Right lobe of liver (tissue), 6 donors: Measurements from ENCODE around the gene TH. TPM values are rescaled to one million over a fixed set of nuclear protein-coding genes. Genes with fewer than 3 reads are reported as not detected.

Experiments
- ATAC-seq, 4 donors: fragments of 200-7000 bp; cut with Tn5 transposase; one replicate each; pipeline ENCODE4 v1.9.1; 2020; ENCODE audit warnings: mild to moderate bottlenecking in 4 of 4, moderate library complexity in 4 of 4
- DNase-seq, 3 donors: peaks; one replicate each; pipeline ENCODE4 v3.0.0-alpha.2; 2020
- H3K27ac ChIP-seq, 3 donors: fragments of 200-600 bp; one replicate each; pipeline ENCODE4 v1.8.0; 2022
- H3K27me3 ChIP-seq, 2 donors: fragments of 200-600 bp; one replicate each; pipeline ENCODE4 v1.8.0; 2022
- H3K36me3 ChIP-seq, 4 donors: fragments of 200-600 bp; sonication (generic) in 1 of 4; one replicate each; pipeline versions ENCODE4 v1.5.1 to v1.8.0; 2017 to 2022; ENCODE audit warnings: control low read depth in 1 of 4
- H3K4me1 ChIP-seq, 4 donors: fragments of 200-600 bp; sonication (generic) in 1 of 4; one replicate each; pipeline versions ENCODE4 v1.5.1 to v1.8.0; 2017 to 2022; ENCODE audit warnings: control low read depth in 1 of 4
- H3K4me3 ChIP-seq, 3 donors: fragments of 200-600 bp; one replicate each; pipeline ENCODE4 v1.8.0; 2022
- H3K9me3 ChIP-seq, 4 donors: fragments of 200-600 bp; sonication (generic) in 1 of 4; one replicate each; pipeline versions ENCODE4 v1.5.1 to v1.8.0; 2017 to 2022; ENCODE audit warnings: control low read depth in 1 of 4
- POLR2A ChIP-seq: fragments of 450-650 bp; IDR thresholded peaks from one replicate; pipeline ENCODE4 v1.6.1; 2017; ENCODE audit warnings: antibody characterized with exemption, mild to moderate bottlenecking
- WGBS: methylation state at CpG from one replicate; pipeline ENCODE4 v1.1.6; 2018; ENCODE audit warnings: low coverage, low lambda C conversion rate; ENCODE audit not compliant: insufficient coverage; ENCODE audit errors: missing lambda C conversion rate; 5-methylcytosine and 5-hydroxymethylcytosine counted together
- intact Hi-C, 2 donors: fragments of 100-400 bp; cut with DNase I; formaldehyde crosslinking; loops; one replicate each; pipeline versions ENCODE4 v1.11.2 to v1.14.1; 2022
- long read RNA-seq: library from polyadenylated mRNA; unstranded; transcript quantifications from one replicate; pipeline ENCODE4 v2.0.0, GENCODE V29; 2019
- total RNA-seq, 6 experiments: library from RNA; depleted of rRNA in 2 of 6; stranded (reverse); fragments of >200 nt in 2 of 6; fragmentation: NEBNext Ultra II Directional in 3 of 6; extraction: Animal tissue kit (Norgen Biotek cat#: 25700) in 3 of 6; gene quantifications; one replicate each; pipeline versions ENCODE4 v1.1.0 to v1.2.4, GENCODE V29; 2016 to 2023
- TF ChIP-seq, protein P1 (sequence below), 4 donors: fragments of 200-600 bp in 3 of 4; fragments of 450-650 bp in 1 of 4; IDR thresholded peaks; one replicate each; pipeline versions ENCODE4 v1.5.1 to v1.8.0; 2016 to 2022; ENCODE audit warnings: antibody characterized with exemption in 4 of 4, mild to moderate bottlenecking in 2 of 4
- donor health status: DM: no; HTN: yes; CAD: no.
- donor health status: DM: no; HTN: no; CAD: no.
- donor health status: DM: no; HTN: no; CAD: no.
- donor health status: DM: no; HTN: yes; CAD: no.
- donor health status: DM: no; HTN: yes; CAD: no.

TH gene
- under 1 TPM in 2 of 6 experiments, not detected in 4; 0.51 to 0.64 TPM for total RNA-seq
- long read RNA-seq, partial matches to known transcripts = 0 of 1 reads
- long read RNA-seq, other reads (novel, unspliced or antisense) = 1 of 1 reads

DNA sequence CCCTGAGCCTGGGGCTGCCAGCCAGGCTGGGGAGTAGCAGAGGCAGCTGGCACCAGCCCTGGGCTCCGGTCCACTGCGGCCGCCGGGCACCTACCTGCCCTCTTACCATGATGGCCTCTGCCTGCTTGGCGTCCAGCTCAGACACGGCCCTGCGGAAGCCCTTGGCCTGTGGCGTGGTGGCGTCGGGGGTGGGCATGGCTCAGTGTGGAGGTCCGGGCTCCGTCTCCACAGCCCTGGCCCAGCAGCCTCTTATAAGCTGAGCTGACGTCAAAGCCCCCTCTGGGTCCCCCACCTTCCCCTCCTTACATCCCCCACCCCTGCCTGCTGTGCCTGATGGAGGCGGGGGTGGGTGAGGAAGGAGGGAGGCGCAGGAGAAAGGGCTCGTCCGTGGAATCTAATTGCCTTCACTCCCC is at the start of gene TH:
Gene TH (minus strand): TSS at position 225 of the 413 bp plus-strand sequence. CDS start 29 bp downstream, at position 196.
- DNase-seq (no peak), ATAC-seq (peak in 3 of 4 donors; percentile 6 to 40 (median 39))
- Histone ChIP-seq H3K27me3 (no peaks in the 10 kb centered on the region), H3K36me3 (no peaks in the 10 kb centered on the region), H3K4me1 (peaks cover 0 to 17% (median 0%) of the 10 kb centered on the region in 4 donors), H3K4me3 (no peak within 1 kb of the TSS), H3K27ac (no peak within 1 kb of the TSS), H3K9me3 (no peaks in the 10 kb centered on the region)
- WGBS = 50% methylated on average over 4 of the region's 17 CpGs
- intact Hi-C loops = no loop called here
- TF ChIP-seq, protein P1, sequence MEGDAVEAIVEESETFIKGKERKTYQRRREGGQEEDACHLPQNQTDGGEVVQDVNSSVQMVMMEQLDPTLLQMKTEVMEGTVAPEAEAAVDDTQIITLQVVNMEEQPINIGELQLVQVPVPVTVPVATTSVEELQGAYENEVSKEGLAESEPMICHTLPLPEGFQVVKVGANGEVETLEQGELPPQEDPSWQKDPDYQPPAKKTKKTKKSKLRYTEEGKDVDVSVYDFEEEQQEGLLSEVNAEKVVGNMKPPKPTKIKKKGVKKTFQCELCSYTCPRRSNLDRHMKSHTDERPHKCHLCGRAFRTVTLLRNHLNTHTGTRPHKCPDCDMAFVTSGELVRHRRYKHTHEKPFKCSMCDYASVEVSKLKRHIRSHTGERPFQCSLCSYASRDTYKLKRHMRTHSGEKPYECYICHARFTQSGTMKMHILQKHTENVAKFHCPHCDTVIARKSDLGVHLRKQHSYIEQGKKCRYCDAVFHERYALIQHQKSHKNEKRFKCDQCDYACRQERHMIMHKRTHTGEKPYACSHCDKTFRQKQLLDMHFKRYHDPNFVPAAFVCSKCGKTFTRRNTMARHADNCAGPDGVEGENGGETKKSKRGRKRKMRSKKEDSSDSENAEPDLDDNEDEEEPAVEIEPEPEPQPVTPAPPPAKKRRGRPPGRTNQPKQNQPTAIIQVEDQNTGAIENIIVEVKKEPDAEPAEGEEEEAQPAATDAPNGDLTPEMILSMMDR (IDR thresholded peaks at IDR 0.05) = no peak
- no peak for TF ChIP-seq POLR2A

DNA sequence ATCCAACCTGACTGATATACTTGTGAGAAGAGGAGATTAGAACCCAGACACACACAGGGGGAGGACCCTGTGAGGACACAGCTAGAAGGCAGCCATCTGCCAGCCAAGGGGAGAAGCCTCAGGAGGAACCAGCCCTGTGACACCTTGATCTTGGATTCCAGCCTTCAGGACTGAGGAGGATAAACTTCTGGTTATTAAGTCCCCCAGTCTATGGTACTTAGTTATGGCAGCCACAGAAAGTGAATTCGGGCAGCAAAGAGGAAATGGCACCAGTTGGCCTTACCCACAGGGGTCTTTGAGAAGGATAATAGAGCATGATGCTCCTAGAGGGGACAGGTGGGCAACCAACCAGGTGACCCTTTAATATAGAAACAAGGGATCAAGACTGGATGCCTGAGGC is 49.4 kb upstream of the TH start:
- no peak for TF ChIP-seq POLR2A
- Histone ChIP-seq H3K4me3 (no peak overlapping the region), H3K36me3 (no peaks in the 10 kb centered on the region), H3K27ac (no peak overlapping the region), H3K9me3 (no peaks in the 10 kb centered on the region), H3K27me3 (no peaks in the 10 kb centered on the region), H3K4me1 (no peaks in the 10 kb centered on the region)
- no peak for ATAC-seq
- intact Hi-C loops = no loop called here
- WGBS = 50% methylated on average over 1 of the region's 1 CpG
- no peak for DNase-seq

DNA sequence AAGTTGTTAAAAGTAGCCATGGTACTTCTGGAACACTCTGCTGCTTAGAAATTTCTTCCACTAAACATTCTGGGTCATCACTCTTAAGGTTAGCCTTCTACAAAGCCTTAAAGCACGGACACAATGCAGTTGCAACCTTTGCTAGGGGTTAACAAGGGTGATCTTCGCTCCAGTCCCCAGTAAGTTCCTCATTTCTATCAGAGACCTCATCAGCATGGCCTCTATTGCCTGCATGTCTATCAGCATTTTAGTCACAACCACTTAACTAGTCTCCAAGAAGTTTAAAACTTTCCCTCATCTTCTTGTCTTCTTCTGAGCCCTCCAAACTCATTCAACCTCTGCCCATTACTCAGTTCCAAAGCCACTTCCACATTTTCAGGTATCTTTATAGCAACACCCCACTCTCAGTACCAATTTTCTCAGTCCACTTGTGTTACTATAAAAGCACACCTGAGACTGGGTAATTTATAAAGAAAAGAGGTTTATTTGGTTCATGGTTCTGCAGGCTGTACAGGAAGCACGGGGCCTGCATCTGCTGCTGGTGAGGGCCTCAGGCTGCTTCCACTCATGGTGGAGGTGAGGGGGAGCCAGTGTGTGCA is 48.7 kb upstream of the TH start:
- H3K36me3 ChIP-seq = no peaks in the 10 kb centered on the region
- DNase-seq (no peak), ATAC-seq (peak in 1 of 4 donors; percentile 26)
- no peak for TF ChIP-seq POLR2A
- H3K27me3 ChIP-seq = no peaks in the 10 kb centered on the region
- H3K9me3 ChIP-seq = no peaks in the 10 kb centered on the region
- 37% methylated on average over 3 of the region's 3 CpGs for WGBS
- no peaks in the 10 kb centered on the region for H3K4me1 ChIP-seq
- intact Hi-C loops = no loop called here
- no peak overlapping the region for H3K27ac ChIP-seq
- H3K4me3 ChIP-seq = no peak overlapping the region

DNA sequence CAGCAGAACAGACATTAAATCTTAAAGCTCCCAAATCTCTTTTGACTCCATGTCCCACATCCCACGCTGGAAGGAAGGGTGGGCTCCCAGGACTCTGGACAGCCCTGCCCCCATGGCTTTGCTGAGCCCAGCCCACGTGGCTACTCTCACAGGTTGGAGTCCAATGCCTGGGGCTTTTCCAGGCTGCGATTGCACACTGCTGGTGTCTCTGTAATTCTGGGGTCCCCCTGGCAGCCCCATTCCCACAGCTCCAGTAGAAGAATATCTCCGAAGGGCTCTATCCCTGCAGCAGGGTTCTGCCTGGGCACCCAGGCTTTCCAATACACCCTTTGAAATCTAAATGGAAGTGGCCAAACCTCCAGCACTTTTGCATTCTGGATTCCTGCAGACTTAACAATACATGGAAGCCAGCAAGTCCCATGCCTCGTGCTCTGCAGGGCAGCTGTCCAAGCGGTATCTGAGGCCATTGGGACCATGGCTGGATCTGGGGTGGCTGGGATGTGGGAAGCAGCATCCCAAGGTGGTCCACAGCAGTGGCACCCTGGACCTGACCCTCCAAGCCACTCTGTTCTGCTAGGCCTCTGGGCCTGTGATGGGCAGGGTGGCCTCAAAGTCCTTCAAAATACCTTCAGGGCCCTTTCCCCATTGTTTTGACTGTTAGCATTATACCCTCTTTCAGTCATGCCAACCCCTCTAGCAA is 47.9 kb upstream of the TH start:
- no peaks in the 10 kb centered on the region for H3K36me3 ChIP-seq
- H3K4me1 ChIP-seq = no peaks in the 10 kb centered on the region
- H3K9me3 ChIP-seq = no peaks in the 10 kb centered on the region
- H3K27ac ChIP-seq = no peak overlapping the region
- WGBS = 10% methylated on average over 2 of the region's 6 CpGs
- no peaks in the 10 kb centered on the region for H3K27me3 ChIP-seq
- TF ChIP-seq, protein P1 (IDR thresholded peaks at IDR 0.05) = no peak
- TF ChIP-seq POLR2A = no peak
- no peak overlapping the region for H3K4me3 ChIP-seq
- ATAC-seq (no peak), DNase-seq (no peak)
- intact Hi-C loops = no loop called here

DNA sequence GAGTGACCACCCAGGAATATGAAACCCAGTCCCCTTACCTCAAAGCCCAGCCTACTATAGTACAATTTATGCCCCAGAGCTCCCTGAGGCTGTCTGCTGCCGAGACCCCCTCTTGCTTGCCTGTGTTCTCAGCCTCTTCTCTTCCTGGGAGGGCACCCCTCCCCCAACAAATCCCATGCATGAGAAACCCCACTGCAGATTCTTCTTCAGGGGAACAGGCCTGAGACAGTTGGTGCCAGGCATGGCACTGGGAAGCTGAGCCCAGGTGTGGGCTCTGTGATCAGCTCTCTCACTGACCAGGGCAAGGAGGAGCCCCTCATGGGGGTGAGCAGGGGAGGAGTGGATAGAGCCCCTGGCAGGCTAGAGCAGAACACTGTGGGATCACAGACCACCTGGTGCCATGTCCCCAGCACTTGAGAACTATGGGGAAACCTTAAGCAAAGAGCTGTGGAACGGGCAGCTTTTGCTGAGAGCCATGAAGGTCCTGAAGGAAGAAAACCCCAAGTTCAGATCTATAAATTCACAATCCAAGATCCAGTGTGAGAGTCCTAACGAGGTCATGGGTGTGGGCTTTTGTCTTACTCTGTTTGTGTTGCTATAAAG is 46.5 kb upstream of the TH start:
- H3K4me3 ChIP-seq = no peak overlapping the region
- peak in 1 of 3 donors; percentile 23 for DNase-seq
- ATAC-seq = no peak
- H3K9me3 ChIP-seq = no peaks in the 10 kb centered on the region
- TF ChIP-seq POLR2A = no peak
- TF ChIP-seq, protein P1 (IDR thresholded peaks at IDR 0.05) = no peak
- H3K27me3 ChIP-seq = no peaks in the 10 kb centered on the region
- intact Hi-C loops = no loop called here
- H3K4me1 ChIP-seq = no peaks in the 10 kb centered on the region
- H3K27ac ChIP-seq = no peak overlapping the region
- WGBS = 47% methylated on average over 3 of the region's 3 CpGs
- no peaks in the 10 kb centered on the region for H3K36me3 ChIP-seq
